WTC11 (cell line): ENCODE data around the gene AGBL4. TPM values are rescaled to one million over a fixed set of nuclear protein-coding genes. Genes with fewer than 3 reads are reported as not detected.

Source experiments
- ATAC-seq: fragments of 200-7000 bp; cut with Tn5 transposase; 2 replicates; pipeline ENCODE4 v1.10.0; 2021; ENCODE audit warnings: mild to moderate bottlenecking, moderate library complexity
- CTCF ChIA-PET: fragments of 300-600 bp; sonication (Branson Sonifier 250); formaldehyde crosslinking; loops from one replicate; lab custom pipeline; 2021; ENCODE audit warnings: antibody characterized with exemption; lab: Charles Lee
- POLR2A ChIA-PET: fragments of 350-600 bp; sonication (Branson Sonifier 250); formaldehyde crosslinking; loops from one replicate; lab custom pipeline; 2021; ENCODE audit warnings: antibody characterized with exemption; lab: Charles Lee
- DNase-seq: peaks from one replicate; pipeline ENCODE4 v3.0.0; 2021; ENCODE audit warnings: low spot score
- H3K27ac Mint-ChIP-seq: 2 replicates; pipeline ENCODE4 v1.8.0; 2021; ENCODE audit warnings: mixed read lengths
- H3K27me3 Mint-ChIP-seq: 2 replicates; pipeline ENCODE4 v1.8.0; 2021; ENCODE audit warnings: low read depth, mild to moderate bottlenecking, moderate library complexity, mixed read lengths
- H3K36me3 Mint-ChIP-seq: 2 replicates; pipeline ENCODE4 v1.8.0; 2021; ENCODE audit warnings: mixed read lengths
- H3K4me1 Mint-ChIP-seq: 2 replicates; pipeline ENCODE4 v1.8.0; 2022; ENCODE audit warnings: mixed read lengths
- H3K4me3 Mint-ChIP-seq: 2 replicates; pipeline ENCODE4 v1.8.0; 2021; ENCODE audit warnings: mild to moderate bottlenecking, moderate library complexity, mixed read lengths
- H3K9me3 Mint-ChIP-seq: 2 replicates; pipeline ENCODE4 v1.8.0; 2021; ENCODE audit warnings: mixed read lengths
- AFF4 ChIP-seq: sonication (generic); formaldehyde crosslinking; IDR thresholded peaks from 2 replicates; pipeline ENCODE4 v1.8.1; 2023; ENCODE audit warnings: mild to moderate bottlenecking, missing genetic modification reagents, borderline replicate concordance
- ATF3 ChIP-seq: sonication (generic); formaldehyde crosslinking; conservative IDR thresholded peaks from 2 replicates; pipeline ENCODE4 v1.8.1; 2022; ENCODE audit warnings: mild to moderate bottlenecking, missing genetic modification reagents
- CDX4 ChIP-seq: fragments of 250-450 bp; sonication (Bioruptor Pico); IDR thresholded peaks from 2 replicates; pipeline ENCODE4 v1.9.0; 2021; ENCODE audit warnings: moderate library complexity, mild to moderate bottlenecking, inconsistent platforms, borderline replicate concordance
- E2F1 ChIP-seq: sonication (generic); formaldehyde crosslinking; IDR thresholded peaks from 2 replicates; pipeline ENCODE4 v1.8.0; 2022; ENCODE audit warnings: mild to moderate bottlenecking, missing genetic modification reagents
- ELF4 ChIP-seq: sonication (generic); formaldehyde crosslinking; IDR thresholded peaks from 2 replicates; pipeline ENCODE4 v1.8.1; 2022; ENCODE audit warnings: low read depth, mild to moderate bottlenecking, moderate library complexity, missing genetic modification reagents
- ERG ChIP-seq: fragments of 250-450 bp; sonication (Bioruptor Pico); IDR thresholded peaks from 2 replicates; pipeline ENCODE4 v1.8.0; 2021; ENCODE audit warnings: mild to moderate bottlenecking
- ETV6 ChIP-seq: sonication (generic); formaldehyde crosslinking; IDR thresholded peaks from 2 replicates; pipeline ENCODE4 v1.8.1; 2022; ENCODE audit warnings: mild to moderate bottlenecking, missing genetic modification reagents
- GABPB1 ChIP-seq: sonication (generic); formaldehyde crosslinking; IDR thresholded peaks from 2 replicates; pipeline ENCODE4 v1.8.1; 2023; ENCODE audit warnings: mild to moderate bottlenecking, missing genetic modification reagents
- GRHL2 ChIP-seq: fragments of 250-450 bp; sonication (Bioruptor Pico); IDR thresholded peaks from 2 replicates; pipeline ENCODE4 v1.8.0; 2022; ENCODE audit warnings: mild to moderate bottlenecking, moderate library complexity; ENCODE audit not compliant: insufficient replicate concordance, severe bottlenecking
- KAT7 ChIP-seq: sonication (generic); formaldehyde crosslinking; IDR thresholded peaks from 2 replicates; pipeline ENCODE4 v1.8.1; 2023; ENCODE audit warnings: missing genetic modification reagents, mild to moderate bottlenecking, borderline replicate concordance
- MYBL2 ChIP-seq: sonication (generic); formaldehyde crosslinking; IDR thresholded peaks from 2 replicates; pipeline ENCODE4 v1.8.1; 2023; ENCODE audit warnings: mild to moderate bottlenecking, moderate library complexity, missing genetic modification reagents
- NFATC4 ChIP-seq: fragments of 250-450 bp; sonication (Bioruptor Pico); IDR thresholded peaks from 2 replicates; pipeline ENCODE4 v1.9.0; 2021; ENCODE audit warnings: mild to moderate bottlenecking
- RORB ChIP-seq: fragments of 250-450 bp; sonication (Bioruptor Pico); IDR thresholded peaks from 2 replicates; pipeline ENCODE4 v1.9.0; 2021; ENCODE audit warnings: mild to moderate bottlenecking
- SP1 ChIP-seq: sonication (generic); formaldehyde crosslinking; conservative IDR thresholded peaks from 2 replicates; pipeline ENCODE4 v1.8.1; 2022; ENCODE audit warnings: missing genetic modification reagents
- TCF7 ChIP-seq: sonication (generic); formaldehyde crosslinking; IDR thresholded peaks from 2 replicates; pipeline ENCODE4 v1.8.0; 2022; ENCODE audit warnings: mild to moderate bottlenecking, low read depth, missing genetic modification reagents, moderate library complexity
- ZBTB21 ChIP-seq: sonication (generic); formaldehyde crosslinking; IDR thresholded peaks from 2 replicates; pipeline ENCODE4 v1.8.1; 2023; ENCODE audit warnings: mild to moderate bottlenecking, missing genetic modification reagents, borderline replicate concordance
- ZNF219 ChIP-seq: sonication (generic); formaldehyde crosslinking; IDR thresholded peaks from 2 replicates; pipeline ENCODE4 v1.8.0; 2023; ENCODE audit warnings: missing genetic modification reagents, mild to moderate bottlenecking, borderline replicate concordance
- ZNF396 ChIP-seq: fragments of 250-450 bp; sonication (Bioruptor Pico); IDR thresholded peaks from 2 replicates; pipeline ENCODE4 v1.8.0; 2021; ENCODE audit warnings: mild to moderate bottlenecking, moderate library complexity, borderline replicate concordance
- ZNF423 ChIP-seq: fragments of 250-450 bp; sonication (Bioruptor Pico); IDR thresholded peaks from 2 replicates; pipeline ENCODE4 v2.1.2; 2022; ENCODE audit warnings: mild to moderate bottlenecking, moderate library complexity
- total RNA-seq: library from RNA; stranded (reverse); gene quantifications from 3 replicates; pipeline ENCODE4 v1.2.3, GENCODE V29; 2021
- TF ChIP-seq, protein P1 (sequence below): sonication (generic); formaldehyde crosslinking; IDR thresholded peaks from 2 replicates; pipeline ENCODE4 v1.8.0; 2023; ENCODE audit warnings: missing genetic modification reagents
- TF ChIP-seq, protein P2 (sequence below): sonication (generic); formaldehyde crosslinking; IDR thresholded peaks from 2 replicates; pipeline ENCODE4 v1.8.0; 2022; ENCODE audit warnings: mild to moderate bottlenecking, missing genetic modification reagents

The AGBL4 gene
- total RNA-seq, 1 experiment from 2014 or later, result 0.87 TPM

DNA sequence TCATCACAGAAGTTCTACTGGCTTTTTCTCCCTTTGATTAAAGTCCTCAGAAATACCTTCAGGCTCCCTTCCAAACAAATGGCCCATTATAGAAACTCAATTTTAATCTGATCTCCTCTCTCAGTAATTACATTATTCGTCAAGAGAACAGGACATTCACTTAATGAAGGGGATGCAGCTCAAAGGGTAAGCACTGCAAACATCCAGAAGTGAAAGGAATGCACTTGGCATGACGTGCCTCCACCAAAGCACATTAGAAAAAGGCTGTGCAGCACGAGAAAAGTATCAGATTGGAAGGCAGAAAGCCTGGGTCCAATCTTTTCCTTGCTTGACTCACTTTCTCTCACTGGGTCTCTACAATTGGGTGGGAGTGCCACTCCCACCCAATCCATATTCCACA, 1024.4 kb downstream of the AGBL4 start:
- Mint-ChIP-seq H3K4me1 (no peaks in the 10 kb centered on the region), H3K36me3 (no peaks in the 10 kb centered on the region), H3K9me3 (peaks cover 9% of the 10 kb centered on the region), H3K27ac (no peak overlapping the region), H3K4me3 (no peak overlapping the region), H3K27me3 (peaks cover 4% of the 10 kb centered on the region)
- TF ChIP-seq ETV6 (CRISPR knock-in tag) (no peak), ZNF396 (CRISPR knock-in tag) (no peak), ELF4 (CRISPR knock-in tag) (no peak), ZNF423 (CRISPR knock-in tag) (no peak), SP1 (CRISPR knock-in tag) (no peak), ZNF219 (CRISPR knock-in tag) (no peak), GRHL2 (CRISPR knock-in tag) (no peak), RORB (CRISPR knock-in tag) (no peak), KAT7 (CRISPR knock-in tag) (no peak), TCF7 (no peak)
- TF ChIP-seq, protein P1, sequence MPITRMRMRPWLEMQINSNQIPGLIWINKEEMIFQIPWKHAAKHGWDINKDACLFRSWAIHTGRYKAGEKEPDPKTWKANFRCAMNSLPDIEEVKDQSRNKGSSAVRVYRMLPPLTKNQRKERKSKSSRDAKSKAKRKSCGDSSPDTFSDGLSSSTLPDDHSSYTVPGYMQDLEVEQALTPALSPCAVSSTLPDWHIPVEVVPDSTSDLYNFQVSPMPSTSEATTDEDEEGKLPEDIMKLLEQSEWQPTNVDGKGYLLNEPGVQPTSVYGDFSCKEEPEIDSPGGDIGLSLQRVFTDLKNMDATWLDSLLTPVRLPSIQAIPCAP (CRISPR knock-in tag), result no peak
- TF ChIP-seq, protein P2, sequence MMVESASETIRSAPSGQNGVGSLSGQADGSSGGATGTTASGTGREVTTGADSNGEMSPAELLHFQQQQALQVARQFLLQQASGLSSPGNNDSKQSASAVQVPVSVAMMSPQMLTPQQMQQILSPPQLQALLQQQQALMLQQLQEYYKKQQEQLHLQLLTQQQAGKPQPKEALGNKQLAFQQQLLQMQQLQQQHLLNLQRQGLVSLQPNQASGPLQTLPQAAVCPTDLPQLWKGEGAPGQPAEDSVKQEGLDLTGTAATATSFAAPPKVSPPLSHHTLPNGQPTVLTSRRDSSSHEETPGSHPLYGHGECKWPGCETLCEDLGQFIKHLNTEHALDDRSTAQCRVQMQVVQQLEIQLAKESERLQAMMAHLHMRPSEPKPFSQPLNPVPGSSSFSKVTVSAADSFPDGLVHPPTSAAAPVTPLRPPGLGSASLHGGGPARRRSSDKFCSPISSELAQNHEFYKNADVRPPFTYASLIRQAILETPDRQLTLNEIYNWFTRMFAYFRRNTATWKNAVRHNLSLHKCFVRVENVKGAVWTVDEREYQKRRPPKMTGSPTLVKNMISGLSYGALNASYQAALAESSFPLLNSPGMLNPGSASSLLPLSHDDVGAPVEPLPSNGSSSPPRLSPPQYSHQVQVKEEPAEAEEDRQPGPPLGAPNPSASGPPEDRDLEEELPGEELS (CRISPR knock-in tag), result no peak
- no peak for DNase-seq
- ATAC-seq, result no peak
- POLR2A ChIA-PET, result no interaction called here
- CTCF ChIA-PET, result no interaction called here

GRCh38 chr1:48996311-48996710, 1027.4 kb downstream of the AGBL4 start:
- Mint-ChIP-seq H3K4me3 (no peak overlapping the region), H3K9me3 (no peaks in the 10 kb centered on the region), H3K27ac (no peak overlapping the region), H3K4me1 (no peaks in the 10 kb centered on the region), H3K36me3 (no peaks in the 10 kb centered on the region), H3K27me3 (peaks cover 4% of the 10 kb centered on the region)
- ATAC-seq (no peak), DNase-seq (no peak)
- ChIA-PET POLR2A (no interaction called here), CTCF (no interaction called here)
- TF ChIP-seq MYBL2 (CRISPR knock-in tag) (no peak), CDX4 (CRISPR knock-in tag) (no peak), ATF3 (CRISPR knock-in tag) (no peak), AFF4 (CRISPR knock-in tag) (no peak), E2F1 (no peak), GABPB1 (CRISPR knock-in tag) (no peak), NFATC4 (no peak), ERG (CRISPR knock-in tag) (no peak), ZBTB21 (CRISPR knock-in tag) (no peak)
